GM19395 (cell line): ENCODE results near the gene OLFM2.

Experiments
- ATAC-seq: cut with Tn5 transposase; IDR thresholded peaks from one replicate; pipeline ENCODE4 v1.9.1; 2021; ENCODE audit warnings: mild to moderate bottlenecking, moderate library complexity; ENCODE audit not compliant: unreplicated experiment

OLFM2 gene

DNA sequence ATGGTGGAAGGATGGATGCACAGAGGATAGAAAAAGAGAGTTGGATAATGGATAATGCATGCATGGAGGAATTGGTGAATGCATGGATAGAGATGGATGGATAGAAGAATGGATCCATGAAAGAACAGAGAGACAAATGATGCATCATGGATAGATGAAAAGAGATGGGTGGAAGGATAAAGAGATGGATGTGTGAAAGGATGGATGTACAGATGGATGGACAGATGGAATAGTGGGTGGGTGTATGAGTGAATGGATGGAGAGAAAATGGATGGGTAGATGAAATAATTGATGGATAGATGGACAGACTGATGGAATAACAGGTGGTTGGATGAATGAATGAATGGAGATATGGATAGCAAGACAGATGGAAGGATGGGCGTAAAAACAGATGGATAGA, 25.7 kb downstream of the OLFM2 start:
- no peak for ATAC-seq

DNA sequence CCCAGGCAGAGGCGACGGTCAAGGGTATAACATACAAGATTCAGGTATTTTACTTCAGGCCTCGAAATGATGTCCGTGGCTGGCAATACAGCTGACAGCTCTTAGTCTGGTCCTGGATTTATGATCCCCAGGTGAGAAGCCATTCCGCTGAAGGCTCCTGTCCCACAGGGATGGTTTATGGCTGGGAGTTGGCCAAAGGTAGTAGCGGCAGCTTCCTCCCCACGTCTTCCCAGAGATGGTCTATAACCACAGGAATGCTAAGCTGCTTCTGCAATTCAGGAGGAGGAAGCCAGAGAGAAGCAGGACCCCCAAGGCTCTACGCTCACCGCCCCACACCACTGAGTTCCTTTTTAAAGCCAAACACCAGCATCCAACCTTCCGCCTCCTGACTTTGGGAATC, 27.1 kb downstream of the OLFM2 start:
- no peak for ATAC-seq

DNA sequence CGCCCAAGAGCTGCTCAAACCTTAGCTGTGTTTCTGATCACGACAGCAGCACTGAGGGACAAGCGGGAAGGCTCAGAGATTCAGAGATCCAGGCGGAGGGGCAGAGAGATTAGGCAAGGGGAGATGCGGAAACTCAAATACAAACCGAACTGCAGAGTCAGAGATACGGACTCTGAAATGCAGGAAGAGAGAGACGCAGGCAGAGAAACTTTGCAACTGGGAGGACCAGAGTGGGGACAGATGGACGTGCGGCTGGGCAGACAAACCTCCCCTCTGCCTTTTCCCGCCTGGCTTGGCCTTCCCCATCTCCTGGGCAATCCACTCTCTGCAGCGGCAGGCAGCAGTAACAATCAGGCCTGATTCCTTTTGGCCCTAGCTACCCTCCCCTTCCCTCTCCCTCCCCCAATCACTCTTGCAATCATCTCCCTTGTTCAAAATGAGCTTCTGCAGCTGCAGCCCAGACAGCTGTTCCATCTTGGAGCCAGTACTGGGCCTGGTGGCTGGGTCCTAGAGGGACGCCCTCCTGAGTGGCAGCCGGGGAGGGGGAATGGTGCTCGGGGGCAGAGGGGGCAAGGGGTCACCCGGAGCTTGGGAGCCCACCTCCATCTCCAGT, 29.7 kb downstream of the OLFM2 start:
- no peak for ATAC-seq

DNA sequence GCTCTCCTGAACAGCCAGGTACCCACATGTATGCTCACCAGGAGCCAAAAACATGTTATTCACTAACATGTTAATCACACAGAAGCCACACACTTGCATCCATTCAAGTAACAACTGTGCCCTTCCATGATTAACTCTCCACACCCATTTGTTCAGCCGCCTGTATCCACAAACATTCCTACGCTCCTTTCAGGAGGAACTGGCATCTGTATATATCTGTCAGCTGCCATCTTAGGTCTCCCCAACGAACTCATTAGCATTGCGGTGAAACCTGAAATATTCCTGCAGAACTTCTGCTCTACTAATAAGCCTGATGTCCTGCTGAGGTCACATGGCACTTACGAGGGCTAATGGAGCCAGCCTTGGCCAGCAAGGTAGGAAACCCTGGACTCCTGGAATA, 33.0 kb downstream of the OLFM2 start:
- no peak for ATAC-seq

DNA sequence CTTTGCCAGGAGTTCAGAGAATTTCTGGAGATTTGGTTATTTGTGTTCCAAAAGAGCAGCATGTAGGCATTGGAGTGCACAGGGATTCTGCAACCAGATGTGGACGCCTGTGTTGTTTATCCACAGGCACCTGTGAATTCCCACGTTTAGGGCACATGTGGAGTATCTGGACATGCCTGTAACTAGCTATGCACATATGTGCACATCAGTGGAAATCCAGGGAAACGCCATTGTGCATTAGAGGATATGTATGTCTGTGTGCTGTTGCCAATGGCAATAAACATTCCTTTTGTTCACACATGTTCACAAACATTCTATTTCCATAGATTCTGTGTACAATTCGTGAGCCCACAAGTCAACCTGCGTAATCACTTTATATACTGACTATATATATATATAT, 34.7 kb downstream of the OLFM2 start:
- ATAC-seq: no peak

DNA sequence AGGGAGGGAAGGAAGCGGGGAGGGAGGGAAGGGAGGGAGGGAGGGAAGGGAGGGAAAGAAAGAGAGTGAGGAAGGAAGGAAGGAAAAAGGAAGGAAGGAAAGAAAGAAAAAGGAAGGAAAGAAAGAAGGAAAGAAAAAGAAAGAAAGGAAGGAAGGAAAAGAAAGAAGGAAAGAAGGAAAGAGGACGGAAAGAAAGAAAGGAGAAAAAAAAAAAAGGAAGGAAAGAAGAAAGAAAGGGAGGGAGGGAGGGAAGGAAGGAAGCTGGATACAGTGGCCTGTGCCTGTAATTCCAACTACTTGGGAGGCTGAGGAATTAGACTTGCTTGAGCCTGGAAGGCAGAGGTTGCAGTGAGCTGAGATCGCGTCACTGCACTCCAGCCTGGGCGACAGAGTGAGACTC, 35.3 kb downstream of the OLFM2 start:
- ATAC-seq: no peak

DNA sequence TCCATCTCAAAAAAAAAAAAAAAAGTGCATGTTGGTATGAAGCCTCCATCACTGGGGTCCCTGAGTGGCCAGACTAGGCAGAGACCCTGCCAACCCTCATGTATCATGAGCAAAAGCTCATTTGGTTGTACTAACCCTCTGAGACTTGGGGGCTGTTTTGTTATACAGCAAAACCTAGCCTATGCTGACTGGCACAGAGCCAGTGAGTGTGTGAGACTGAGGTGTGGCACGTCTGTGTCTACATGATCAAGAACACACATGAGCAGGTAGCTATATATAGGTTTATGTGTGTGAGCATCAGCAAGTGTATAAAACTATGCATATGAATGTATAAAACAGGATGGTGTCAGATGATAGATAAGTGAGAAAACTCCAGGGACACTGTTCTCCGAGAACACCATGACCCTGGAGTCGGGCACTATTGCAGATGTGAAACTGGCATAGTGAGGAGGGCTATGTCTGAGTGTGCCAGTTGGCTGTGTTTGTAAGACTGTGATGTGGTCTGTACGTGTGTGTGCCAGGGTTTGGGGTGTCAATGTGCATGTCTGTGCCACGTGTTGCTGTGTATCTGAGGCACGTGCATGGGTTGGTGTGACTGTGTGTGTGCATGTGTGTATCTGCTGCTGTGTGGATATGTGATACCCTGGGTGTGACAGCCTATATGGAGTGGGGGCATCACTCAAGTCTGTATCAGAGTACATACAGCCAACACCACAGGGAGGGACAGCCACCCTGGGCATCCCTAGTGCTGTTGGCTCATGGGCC, 44.5 kb downstream of the OLFM2 start:
- no peak for ATAC-seq

DNA sequence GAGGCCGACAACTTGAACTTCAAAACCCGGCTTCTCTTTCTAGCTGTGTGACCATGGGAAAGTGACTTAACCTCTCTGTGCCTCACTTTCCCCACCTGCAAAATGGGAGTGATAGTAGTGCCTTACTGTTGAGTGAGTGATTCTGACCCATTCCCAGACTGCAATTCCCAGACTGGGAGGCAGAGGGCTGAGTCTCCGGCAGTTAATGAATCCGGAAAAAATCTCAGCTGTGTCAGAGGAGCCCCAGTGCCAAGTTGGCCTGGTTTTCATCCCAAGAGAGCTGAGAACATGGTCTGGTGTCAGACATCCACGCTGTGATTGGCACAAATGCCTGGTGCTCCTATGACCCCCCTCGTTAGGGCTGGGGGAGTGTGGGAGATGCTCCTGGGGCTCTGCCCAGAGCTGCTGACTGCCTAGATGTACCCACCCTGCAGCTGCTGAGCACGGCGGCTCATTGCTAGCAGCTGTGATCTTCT, 51.2 kb downstream of the OLFM2 start:
- ATAC-seq: no peak

DNA sequence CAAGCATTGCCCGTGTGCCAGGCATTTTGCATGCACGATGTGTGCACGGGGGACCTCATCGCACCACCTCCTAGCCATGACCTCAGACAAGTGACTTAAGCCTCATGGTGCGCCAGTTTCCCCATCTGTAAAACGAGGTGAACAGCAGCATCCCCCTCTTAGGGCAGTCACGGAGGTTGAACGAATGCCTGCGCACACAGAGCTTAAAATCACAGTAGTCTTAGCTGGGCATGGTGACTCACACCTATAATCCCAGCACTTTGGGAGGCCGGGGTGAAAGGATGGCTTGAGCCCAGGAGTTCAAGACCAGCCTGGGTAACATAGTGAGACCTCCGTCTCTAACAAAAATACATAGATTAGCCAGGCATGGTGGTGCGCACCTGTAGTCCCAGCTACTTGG, 52.6 kb downstream of the OLFM2 start:
- ATAC-seq: no peak

DNA sequence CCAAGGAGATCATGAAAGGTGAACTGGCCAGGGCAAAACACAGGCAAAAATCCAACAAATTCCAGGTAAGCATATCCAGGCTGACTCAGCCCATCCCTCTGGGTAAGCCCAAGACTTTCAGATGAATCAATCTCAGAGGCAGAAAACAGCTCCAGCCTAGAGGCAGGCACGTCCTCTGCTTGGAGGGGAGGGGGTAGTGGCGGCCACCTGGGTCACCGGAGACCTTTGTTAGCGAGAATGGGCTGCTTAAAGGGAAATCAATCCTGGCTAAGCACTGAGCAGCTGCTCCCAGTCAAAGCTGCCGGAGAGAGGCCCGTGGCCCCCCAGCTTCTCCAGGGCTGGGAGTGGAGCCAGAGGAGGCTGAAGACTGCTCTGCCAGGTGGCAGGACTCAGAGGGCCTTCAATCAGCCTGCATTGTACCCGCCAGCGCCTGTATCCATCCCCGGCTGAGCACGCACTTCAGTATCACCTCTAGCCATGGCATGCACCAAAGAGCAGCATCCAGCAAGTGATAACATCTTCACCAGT, 53.0 kb downstream of the OLFM2 start:
- ATAC-seq: no peak

DNA sequence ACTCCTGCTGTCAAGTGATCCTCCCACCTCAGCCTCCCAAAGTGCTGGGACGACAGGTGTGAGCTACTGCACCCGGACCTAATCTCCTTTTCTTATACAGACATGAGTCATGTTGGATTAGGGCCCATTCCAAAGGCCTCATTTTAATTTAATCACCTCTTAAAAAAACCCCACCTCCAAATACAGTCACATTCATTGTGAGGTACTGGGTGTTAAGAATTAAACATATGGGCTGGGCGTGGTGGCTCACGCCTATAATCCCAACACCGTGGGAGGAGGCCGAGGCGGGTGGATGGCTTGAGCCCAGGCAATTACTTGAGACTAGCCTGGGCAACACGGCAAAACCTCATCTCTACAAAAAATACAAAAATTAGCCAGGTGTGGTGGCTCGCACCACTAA, 54.6 kb downstream of the OLFM2 start:
- ATAC-seq: no peak

DNA sequence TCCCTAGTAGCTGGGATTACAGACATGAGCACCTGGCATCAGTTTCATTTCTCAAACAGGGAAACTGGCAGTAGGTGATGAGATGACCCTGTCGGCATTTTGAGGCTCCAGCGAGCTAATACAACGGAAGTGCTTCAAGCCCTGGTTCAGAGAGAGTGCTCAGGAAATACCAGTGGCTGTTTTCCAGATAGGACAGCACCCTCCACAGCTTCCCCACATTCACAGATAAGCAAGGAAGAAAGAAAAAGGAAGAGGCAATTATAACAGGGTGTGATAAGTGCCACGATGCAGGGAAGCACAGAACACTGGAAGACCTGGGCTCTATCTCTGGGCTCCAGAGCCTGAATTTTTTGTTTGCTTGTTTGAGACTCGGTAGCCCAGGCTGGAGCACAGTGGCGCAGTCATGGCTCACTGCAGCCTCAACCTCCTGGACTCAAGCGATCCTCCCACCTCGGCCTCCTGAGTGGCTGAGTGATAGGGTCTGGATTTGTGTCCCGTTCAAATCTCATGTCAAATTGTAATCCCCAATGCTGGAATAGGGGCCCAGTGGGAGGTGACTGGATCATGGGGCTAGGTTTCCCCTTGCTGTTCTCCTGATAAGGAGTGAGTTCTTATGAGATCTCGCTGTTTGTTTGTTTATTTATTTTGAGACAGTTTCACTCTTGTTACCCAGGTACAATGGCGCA, 57.7 kb downstream of the OLFM2 start:
- no peak for ATAC-seq

DNA sequence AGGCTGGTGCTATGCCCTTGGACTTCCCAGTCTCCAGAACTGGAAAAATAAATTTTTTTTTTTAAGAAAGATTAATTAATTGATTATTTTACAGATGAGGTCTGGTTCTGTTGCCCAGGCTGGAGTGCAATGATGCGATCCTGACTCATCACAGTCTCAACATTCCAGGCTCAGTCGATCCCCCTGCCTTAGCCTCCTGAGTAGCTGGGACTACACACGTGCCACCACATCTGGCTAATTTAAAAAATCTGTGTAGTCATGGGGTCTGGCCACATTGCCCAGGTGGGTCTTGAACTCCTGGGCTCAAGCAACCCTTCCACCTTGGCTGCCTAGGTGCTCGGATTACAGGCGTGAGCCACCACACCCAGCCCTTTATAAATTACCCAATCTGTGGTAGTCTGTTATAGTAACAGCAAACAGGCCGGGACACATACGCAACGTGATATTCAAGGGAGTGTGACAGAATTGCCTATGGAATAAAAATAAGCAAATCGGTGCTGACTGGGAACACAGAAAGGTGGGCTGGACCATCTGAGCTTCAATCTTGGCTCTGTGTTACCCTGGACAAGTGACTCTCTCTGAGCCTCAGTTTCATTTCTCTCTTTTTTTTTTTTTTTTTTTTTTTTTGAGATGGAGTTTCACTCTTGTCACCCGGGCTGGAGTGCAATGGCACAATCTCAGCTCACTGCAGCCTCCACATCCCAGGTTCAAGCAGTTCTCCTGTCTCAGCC, 58.4 kb downstream of the OLFM2 start:
- ATAC-seq: no peak

DNA sequence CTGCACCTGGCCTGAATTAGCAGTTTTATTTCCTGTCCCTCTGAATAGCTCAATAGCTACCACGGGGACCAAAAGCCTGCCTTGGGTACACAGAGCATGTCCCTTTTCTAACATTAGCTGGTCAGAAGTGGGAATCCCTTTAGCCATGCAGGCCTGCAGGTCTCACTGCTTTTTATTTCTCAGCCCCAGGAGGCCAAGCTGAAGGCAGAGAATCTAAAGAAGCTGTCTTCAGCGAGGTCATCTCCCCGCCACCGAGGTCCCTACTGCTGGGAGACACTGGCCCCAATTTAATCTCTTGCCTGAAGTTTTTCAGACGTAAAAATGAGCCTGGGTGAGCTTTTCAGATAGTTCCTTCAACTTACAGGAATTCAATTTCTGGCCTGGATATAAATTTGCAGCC, 60.5 kb downstream of the OLFM2 start:
- no peak for ATAC-seq

DNA sequence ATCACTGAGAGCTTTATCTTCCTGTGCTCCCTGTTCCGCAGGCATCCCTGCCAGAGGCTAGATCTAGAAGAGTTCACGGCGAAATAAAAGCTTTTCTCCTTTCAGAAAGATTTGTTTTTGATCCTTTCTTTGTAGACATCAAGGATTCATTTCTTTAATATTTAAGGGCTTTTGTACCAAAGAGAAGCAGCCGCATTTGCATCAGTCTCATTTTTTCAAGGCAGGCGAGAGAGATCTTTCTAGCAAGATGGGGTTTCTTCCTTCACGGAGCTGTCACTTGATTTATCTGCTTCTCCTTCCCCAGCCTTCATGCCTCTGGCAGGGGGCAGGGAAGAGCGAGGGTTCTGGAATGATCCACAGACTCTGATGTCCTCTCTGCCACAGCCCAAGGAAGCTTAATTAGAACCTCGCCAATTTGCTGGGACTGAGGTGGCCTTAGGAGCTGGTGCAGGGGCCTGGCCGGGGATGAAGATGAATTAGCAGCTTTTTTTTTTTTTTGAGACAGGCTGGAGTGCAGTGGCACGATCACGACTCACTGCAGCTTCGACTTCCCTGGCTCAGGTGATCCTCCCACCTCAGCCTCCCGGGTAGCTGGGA, 61.2 kb downstream of the OLFM2 start:
- ATAC-seq: no peak

DNA sequence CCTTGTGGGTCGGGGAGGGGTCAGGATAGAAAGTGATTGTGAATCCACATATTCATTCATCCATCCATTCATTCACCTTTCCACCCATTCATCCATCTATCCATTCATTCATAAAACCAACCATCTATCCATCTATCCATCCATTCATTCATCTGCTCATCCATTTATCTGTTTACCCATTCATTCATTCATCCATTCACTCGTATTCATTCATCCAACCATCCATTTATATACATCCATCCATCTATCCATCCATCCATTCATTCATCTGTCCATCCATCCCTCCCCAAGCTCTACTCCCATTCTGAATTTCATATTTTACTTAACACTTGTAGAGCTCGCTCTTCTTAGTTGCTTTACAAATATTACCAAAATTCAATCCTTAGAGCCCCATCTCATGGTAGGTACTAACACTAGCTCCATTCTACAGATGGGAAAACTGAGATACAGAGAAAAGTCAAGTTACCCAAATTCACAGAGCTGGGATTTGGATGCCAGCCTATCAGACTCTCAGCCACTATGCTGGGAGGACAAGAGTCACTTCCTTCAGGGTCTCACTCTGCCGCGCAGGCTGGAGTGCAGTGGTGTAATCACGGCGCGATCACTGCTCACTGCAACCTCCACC, 63.6 kb downstream of the OLFM2 start:
- no peak for ATAC-seq

DNA sequence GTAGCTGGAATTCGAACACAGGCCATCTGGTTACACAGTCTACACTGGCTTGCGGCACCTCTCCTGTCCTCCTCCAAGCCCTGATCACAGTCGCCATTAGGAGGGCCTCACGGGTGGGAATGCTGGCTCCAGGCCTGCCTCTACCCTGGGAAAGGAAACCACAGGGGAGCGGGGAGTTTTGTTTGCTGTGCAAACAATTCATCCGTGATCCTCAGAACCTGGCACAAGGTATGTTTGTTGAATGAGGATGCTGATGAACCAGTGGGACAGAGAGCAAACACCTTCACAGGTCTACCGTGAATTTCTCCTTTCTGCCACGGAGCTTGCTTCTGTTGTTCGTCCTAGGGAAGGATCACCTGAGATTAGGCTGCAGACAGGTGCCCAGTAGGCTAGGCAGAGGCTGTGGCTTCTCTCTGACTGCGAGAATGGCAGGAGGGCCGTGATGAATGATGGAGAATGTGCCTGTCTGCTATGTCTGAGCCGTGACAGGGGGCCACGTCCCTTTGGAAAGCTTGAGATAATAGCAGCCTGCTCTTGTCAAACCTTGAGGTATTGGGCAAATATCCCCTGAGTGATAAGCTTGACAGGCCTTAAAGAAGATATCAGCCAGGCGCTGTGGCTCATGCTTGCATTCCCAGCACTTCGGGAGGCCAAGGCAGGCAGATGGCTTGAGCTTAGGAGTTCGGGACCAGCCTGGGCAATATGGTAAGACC, 64.5 kb downstream of the OLFM2 start:
- ATAC-seq: no peak

DNA sequence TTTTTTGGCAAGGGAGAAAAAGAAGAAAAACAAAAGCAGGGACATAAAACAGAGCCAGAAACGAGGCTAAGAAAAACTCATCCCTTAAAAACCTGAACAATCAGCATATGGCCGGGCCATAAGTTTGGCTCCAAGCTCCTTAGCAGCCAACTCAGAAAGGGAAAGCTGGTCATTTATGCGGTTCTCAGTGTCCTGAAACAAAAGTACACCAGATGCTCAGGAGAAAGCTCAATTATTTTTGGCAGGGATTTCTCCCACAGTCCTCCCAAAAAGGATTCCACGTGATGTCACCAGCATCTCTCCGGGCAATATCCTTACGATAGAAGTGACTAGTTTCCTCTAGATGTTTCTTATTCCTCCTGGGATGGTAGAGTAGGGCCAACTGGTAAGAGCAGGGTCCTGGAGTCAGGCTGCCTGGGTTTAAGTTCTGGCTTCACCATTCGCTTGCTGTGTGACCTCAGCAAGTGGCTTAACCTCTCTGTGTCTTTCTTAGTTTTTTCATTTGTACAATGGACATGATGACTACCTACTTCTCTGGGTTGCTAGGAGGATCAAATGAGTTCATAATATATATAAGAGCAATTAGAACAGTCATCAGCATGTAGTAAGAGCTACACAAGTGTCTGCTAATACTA, 67.2 kb downstream of the OLFM2 start:
- ATAC-seq: no peak
